Measurements from ENCODE around the gene AVPI1.
"Not testable (repeated sequence)": the region's sequence is repeated elsewhere in the genome, so short reads cannot be mapped to it uniquely, and the experiment has no call there.

Gene AVPI1

GRCh38 chr10:97711640-97712572, 24.9 kb upstream of the AVPI1 start:
- DNase-seq, result no peak

GRCh38 chr10:97708976-97709946, 22.2 kb upstream of the AVPI1 start:
- peak; percentile 72 for DNase-seq

- DNase-seq, result no peak
Observed at GRCh38 chr10:97708167-97708566, 21.1 kb upstream of the AVPI1 start.

GRCh38 chr10:97707134-97707861, 20.3 kb upstream of the AVPI1 start:
- DNase-seq, result no peak

- DNase-seq, result no peak
Observed at GRCh38 chr10:97705006-97705670, 18.1 kb upstream of the AVPI1 start.

GRCh38 chr10:97704341-97704740, 17.3 kb upstream of the AVPI1 start:
- DNase-seq, result no peak

GRCh38 chr10:97703398-97704067, 16.5 kb upstream of the AVPI1 start:
- no peak for DNase-seq

- peak; percentile 34 for DNase-seq
Observed at GRCh38 chr10:97701438-97702069, 14.5 kb upstream of the AVPI1 start.

GRCh38 chr10:97698072-97698655, 11.1 kb upstream of the AVPI1 start:
- DNase-seq, result not testable (repeated sequence)

GRCh38 chr10:97690133-97690532, 3.1 kb upstream of the AVPI1 start:
- no peak for DNase-seq

GRCh38 chr10:97689559-97690020, 2.5 kb upstream of the AVPI1 start:
- DNase-seq, result peak; percentile 85

- DNase-seq, result peak; percentile 49
Observed at GRCh38 chr10:97687785-97688781, 1.0 kb upstream of the AVPI1 start.

GRCh38 chr10:97686301-97686961, 610 bp downstream of the AVPI1 start:
- DNase-seq, result no peak

GRCh38 chr10:97685395-97685958, 1.6 kb downstream of the AVPI1 start:
- DNase-seq, result no peak

GRCh38 chr10:97684866-97685394, 2.1 kb downstream of the AVPI1 start:
- DNase-seq, result no peak

- not testable (repeated sequence) for DNase-seq
Observed at GRCh38 chr10:97684368-97684713, 2.7 kb downstream of the AVPI1 start.

GRCh38 chr10:97683556-97684367, 3.3 kb downstream of the AVPI1 start:
- DNase-seq, result no peak
